HL-60 (cell line): ENCODE data around the gene FGGY.

Experiments
- DNase-seq, 2 experiments: peaks; one replicate each; pipeline ENCODE4 v3.0.0-alpha.2; 2010 to 2020; ENCODE audit warnings: low read depth in 1 of 2, low spot score in 1 of 2
- H3K27ac ChIP-seq: fragments of 250-450 bp; sonication (Bioruptor Pico); replicated peaks from 2 replicates; pipeline ENCODE4 v1.5.1; 2020; ENCODE audit warnings: mild to moderate bottlenecking, moderate library complexity
- H3K27me3 ChIP-seq: fragments of 250-450 bp; sonication (Bioruptor Pico); 2 replicates; pipeline ENCODE4 v1.5.1; 2021; ENCODE audit warnings: mild to moderate bottlenecking, moderate library complexity; ENCODE audit not compliant: insufficient read depth, poor library complexity, severe bottlenecking
- H3K4me3 ChIP-seq: replicated peaks from 2 replicates; pipeline ENCODE4 v1.5.1; 2011; ENCODE audit warnings: mild to moderate bottlenecking, control low read depth, low read length; ENCODE audit not compliant: insufficient read depth
- CTCF ChIP-seq: IDR thresholded peaks from one replicate; pipeline ENCODE4 v1.5.1; 2011; ENCODE audit warnings: low read length, control low read depth, inconsistent platforms; ENCODE audit not compliant: insufficient read depth
- GABPA ChIP-seq: IDR thresholded peaks from 2 replicates; pipeline ENCODE4 v1.6.1; 2012; ENCODE audit warnings: low read depth
- POLR2AphosphoS5 ChIP-seq: IDR thresholded peaks from 2 replicates; pipeline ENCODE4 v1.6.1; 2012; ENCODE audit warnings: low read depth
- REST ChIP-seq: IDR thresholded peaks from 2 replicates; pipeline ENCODE4 v1.6.1; 2012; ENCODE audit warnings: low read depth; ENCODE audit not compliant: insufficient replicate concordance
- SPI1 ChIP-seq: IDR thresholded peaks from 2 replicates; pipeline ENCODE4 v1.6.1; 2012; ENCODE audit warnings: low read depth, mild to moderate bottlenecking, borderline replicate concordance

FGGY gene

GRCh38 chr1:59666106-59666505 is 369.2 kb downstream of the FGGY start:
- Histone ChIP-seq H3K27ac (no peak overlapping the region), H3K27me3 (no peaks in the 10 kb centered on the region), H3K4me3 (no peak overlapping the region)
- no peak for TF ChIP-seq CTCF
- TF ChIP-seq GABPA: no peak
- TF ChIP-seq POLR2AphosphoS5: no peak
- TF ChIP-seq REST: no peak
- TF ChIP-seq SPI1: peak; percentile 69
- DNase-seq: peak in 1 of 2 experiments; percentile 22

- no peaks in the 10 kb centered on the region for H3K27me3 ChIP-seq
- H3K27ac ChIP-seq: no peak overlapping the region; the same call in 1 of the 2 replicates
- TF ChIP-seq CTCF (no peak), SPI1 (no peak), REST (no peak)
- no peak for DNase-seq
- H3K4me3 ChIP-seq: no peak overlapping the region
Measured at GRCh38 chr1:59667020-59667419, 370.1 kb downstream of the FGGY start.

- Histone ChIP-seq H3K4me3 (no peak overlapping the region), H3K27ac (no peak overlapping the region), H3K27me3 (no peaks in the 10 kb centered on the region)
- no peak for DNase-seq
- TF ChIP-seq CTCF: no peak
- no peak for TF ChIP-seq REST
Measured at GRCh38 chr1:59669752-59670312, 372.9 kb downstream of the FGGY start.
